OCI-LY7 (cell line): ENCODE results near the gene GOLIM4.

Experiments
- CTCF ChIP-seq: fragments of 200-600 bp; sonication (generic); conservative IDR thresholded peaks from 2 replicates; pipeline ENCODE4 v1.5.1; 2014; ENCODE audit warnings: mild to moderate bottlenecking, antibody characterized with exemption, low read length, moderate library complexity, mixed read lengths
- EZH2phosphoT487 ChIP-seq: fragments of 200-600 bp; sonication (generic); IDR thresholded peaks from 2 replicates; pipeline ENCODE4 v1.6.1; 2018; ENCODE audit warnings: low read depth, borderline replicate concordance, mild to moderate bottlenecking, mixed run types, antibody characterized with exemption, low read length, moderate library complexity, mixed read lengths

DNA sequence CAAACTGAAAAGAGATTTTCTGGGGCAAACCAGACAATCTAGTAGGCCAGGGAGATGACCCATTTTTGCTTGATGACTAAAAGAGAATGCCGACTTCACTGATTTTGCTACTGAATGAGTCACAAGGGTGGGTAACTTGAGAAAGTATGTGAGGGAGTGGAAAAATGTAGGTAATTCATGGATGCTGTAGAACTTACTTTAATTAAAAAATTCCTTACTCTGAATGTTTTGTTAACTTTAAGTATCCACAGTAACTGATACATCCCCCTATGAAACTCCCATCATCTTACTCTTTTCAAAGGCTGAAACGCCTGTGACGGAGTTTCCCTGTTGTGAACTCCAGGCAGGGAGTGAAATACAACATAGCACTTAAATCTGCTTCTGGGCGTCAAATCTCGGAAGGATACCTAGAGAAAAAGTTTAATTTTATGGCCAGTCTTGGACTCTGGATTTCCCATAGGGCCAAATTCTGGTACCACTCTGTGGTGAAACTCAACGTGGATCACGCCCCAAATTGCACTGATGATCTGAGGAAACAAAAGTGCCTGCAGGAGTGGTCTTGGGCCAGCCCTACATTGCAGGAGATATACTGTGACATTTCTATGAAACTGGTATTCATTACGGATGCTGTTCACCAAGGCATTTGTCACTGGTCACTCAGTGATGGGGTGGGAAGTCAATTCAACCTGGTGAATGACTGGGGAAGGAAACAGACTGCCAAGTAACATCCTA, 24.0 kb downstream of the GOLIM4 start:
- TF ChIP-seq CTCF (no peak), EZH2phosphoT487 (no peak)
